HepG2 (cell line): ENCODE data around the gene DCUN1D3. TPM values are rescaled to one million over a fixed set of nuclear protein-coding genes. Genes with fewer than 3 reads are reported as not detected.
A peak's percentile ranks its signal among the peaks of the same experiment; 100 is the strongest.

ENCODE experiments used
- ATM ChIP-seq: fragments of 450-650 bp; IDR thresholded peaks from 2 replicates; pipeline ENCODE4 v1.7.1; 2017; ENCODE audit warnings: mild to moderate bottlenecking, borderline replicate concordance
- CHCHD3 ChIP-seq: sonication (generic); formaldehyde crosslinking; IDR thresholded peaks from 2 replicates; pipeline ENCODE4 v1.8.0; 2022; ENCODE audit warnings: mild to moderate bottlenecking, missing genetic modification reagents, moderate library complexity
- CHD4 ChIP-seq: fragments of 200-600 bp; sonication (generic); IDR thresholded peaks from 2 replicates; pipeline ENCODE4 v1.7.0; 2017; ENCODE audit warnings: mild to moderate bottlenecking, low read length, borderline replicate concordance
- GMEB2 ChIP-seq: IDR thresholded peaks from 2 replicates; pipeline ENCODE4 v1.6.1; 2016; ENCODE audit warnings: missing biosample characterization, missing genetic modification reagents, low read depth
- HOXA3 ChIP-seq: sonication (generic); formaldehyde crosslinking; IDR thresholded peaks from 2 replicates; pipeline ENCODE4 v1.5.0; 2020; ENCODE audit warnings: missing genetic modification reagents
- JDP2 ChIP-seq: sonication (generic); formaldehyde crosslinking; IDR thresholded peaks from 2 replicates; pipeline ENCODE4 v1.8.1; 2022; ENCODE audit warnings: missing genetic modification reagents, borderline replicate concordance
- KAT7 ChIP-seq: IDR thresholded peaks from 2 replicates; pipeline ENCODE4 v1.6.1; 2018; ENCODE audit warnings: borderline replicate concordance, missing compliant biosample characterization
- KLF13 ChIP-seq: sonication (generic); formaldehyde crosslinking; IDR thresholded peaks from 2 replicates; pipeline ENCODE4 v1.4.0; 2020; ENCODE audit warnings: mild to moderate bottlenecking, missing genetic modification reagents
- PAF1 ChIP-seq: IDR thresholded peaks from 2 replicates; pipeline ENCODE4 v1.6.1; 2016; ENCODE audit warnings: missing genetic modification reagents, missing compliant biosample characterization
- SALL1 ChIP-seq: sonication (generic); formaldehyde crosslinking; IDR thresholded peaks from 2 replicates; pipeline ENCODE4 v1.8.0; 2022; ENCODE audit warnings: mild to moderate bottlenecking, missing genetic modification reagents
- SIN3B ChIP-seq: fragments of 150-350 bp; IDR thresholded peaks from 2 replicates; pipeline ENCODE4 v1.6.1; 2014; ENCODE audit warnings: low read length
- ZBTB42 ChIP-seq: sonication (generic); formaldehyde crosslinking; IDR thresholded peaks from 2 replicates; pipeline ENCODE4 v1.5.0; 2020; ENCODE audit warnings: mild to moderate bottlenecking, missing genetic modification reagents
- ZBTB44 ChIP-seq: sonication (generic); formaldehyde crosslinking; IDR thresholded peaks from 2 replicates; pipeline ENCODE4 v1.4.0; 2020; ENCODE audit warnings: missing genetic modification reagents
- ZNF574 ChIP-seq: sonication (generic); formaldehyde crosslinking; IDR thresholded peaks from 2 replicates; pipeline ENCODE4 v1.4.0; 2020; ENCODE audit warnings: missing genetic modification reagents
- ZNF615 ChIP-seq: sonication (generic); formaldehyde crosslinking; IDR thresholded peaks from 2 replicates; pipeline ENCODE4 v1.5.0; 2020; ENCODE audit warnings: mild to moderate bottlenecking, missing genetic modification reagents, borderline replicate concordance
- polyA plus RNA-seq, 8 experiments: library from polyadenylated mRNA; depleted of rRNA in 3 of 8; stranded (reverse) in 7 of 8; unstranded in 1 of 8; fragments of >200 nt; fragmentation: Illumina TruSeq in 4 of 8; extraction: Trizol in 4 of 8; gene quantifications; 2 replicates each; pipeline versions ENCODE4 v1.2.1 to v1.2.3, GENCODE V29; 2011 to 2016; ENCODE audit warnings: low read depth in 4 of 8, missing spikeins in 1 of 8, mixed read lengths in 1 of 8; ENCODE audit not compliant: insufficient read depth in 1 of 8
- total RNA-seq, 5 experiments: library from RNA; depleted of rRNA; stranded (reverse); fragments of >200 nt; fragmentation: Illumina TruSeq; extraction: Trizol; gene quantifications; 2 replicates each; pipeline ENCODE4 v1.2.3, GENCODE V29; 2016; ENCODE audit warnings: low read depth in 1 of 5
- TF ChIP-seq, protein P1 (sequence below): sonication (generic); formaldehyde crosslinking; IDR thresholded peaks from 2 replicates; pipeline ENCODE4 v1.8.1; 2023; ENCODE audit warnings: missing genetic modification reagents, inconsistent platforms, borderline replicate concordance
- TF ChIP-seq, protein P2 (sequence below): sonication (generic); formaldehyde crosslinking; IDR thresholded peaks from 2 replicates; pipeline ENCODE4 v1.4.0; 2020; ENCODE audit warnings: missing genetic modification reagents, borderline replicate concordance

DCUN1D3 gene
- total and polyA plus RNA-seq, 2 of the 13 experiments (the other 11 are each of a cell fraction or from before 2014, with no cell fraction given), result 5.0 to 19.3 TPM

DNA sequence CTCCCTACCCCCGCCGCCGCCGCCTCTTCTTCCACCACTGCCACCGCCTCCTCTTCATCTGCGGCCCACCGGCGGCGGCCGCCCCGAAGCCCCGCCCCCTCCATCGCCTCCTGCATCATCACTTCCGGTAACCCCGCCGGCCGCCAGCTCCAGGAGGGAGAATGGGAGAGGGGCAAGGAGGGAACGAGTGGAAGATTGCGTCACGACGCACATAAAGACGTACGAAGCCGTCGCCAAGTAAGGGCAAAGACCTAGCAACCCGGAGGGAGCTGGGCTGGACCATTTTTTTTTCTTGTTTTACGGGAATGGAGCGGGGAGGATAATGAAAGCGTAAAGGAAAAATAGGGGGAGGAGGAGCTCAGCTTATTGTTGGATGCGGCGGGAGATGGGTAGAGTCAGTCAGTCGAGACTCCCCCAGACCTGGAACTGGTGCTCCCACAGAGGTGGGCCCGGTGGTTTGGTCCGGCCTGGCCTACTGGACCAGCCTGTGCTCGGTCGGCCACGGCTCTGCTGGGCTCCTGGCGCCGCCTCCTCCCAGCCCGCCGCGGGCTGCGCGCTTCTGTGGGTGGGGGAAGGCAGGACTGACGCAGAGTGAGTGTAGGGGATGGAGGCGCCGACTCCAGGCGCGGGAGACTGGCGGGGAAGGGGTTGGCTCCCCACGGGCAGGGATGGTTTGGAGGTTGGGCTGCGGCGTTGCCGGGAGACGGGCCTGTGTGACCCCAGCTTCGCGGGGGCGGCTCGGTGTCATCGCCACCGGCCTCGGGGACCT lies at the start of gene DCUN1D3, which contains the start of gene LYRM1 (continued):
- TF ChIP-seq GMEB2 (peak; percentile 98), PAF1 (CRISPR knock-in tag) (no peak), KAT7 (CRISPR knock-in tag) (peak; percentile 84; the same call in 1 of the 2 replicates), JDP2 (peak; percentile 52; the same call in 1 of the 2 replicates), SIN3B (no peak), CHCHD3 (CRISPR knock-in tag) (peak; percentile 76), ZNF615 (CRISPR knock-in tag) (peak; percentile 96), ZBTB42 (CRISPR knock-in tag) (peak; percentile 77; the same call in 1 of the 2 replicates), KLF13 (no peak), ATM (no peak), SALL1 (CRISPR knock-in tag) (peak; percentile 88), ZBTB44 (CRISPR knock-in tag) (no peak), ZNF574 (CRISPR knock-in tag) (no peak), HOXA3 (CRISPR knock-in tag) (peak; percentile 97), CHD4 (no peak)
- TF ChIP-seq, protein P1, sequence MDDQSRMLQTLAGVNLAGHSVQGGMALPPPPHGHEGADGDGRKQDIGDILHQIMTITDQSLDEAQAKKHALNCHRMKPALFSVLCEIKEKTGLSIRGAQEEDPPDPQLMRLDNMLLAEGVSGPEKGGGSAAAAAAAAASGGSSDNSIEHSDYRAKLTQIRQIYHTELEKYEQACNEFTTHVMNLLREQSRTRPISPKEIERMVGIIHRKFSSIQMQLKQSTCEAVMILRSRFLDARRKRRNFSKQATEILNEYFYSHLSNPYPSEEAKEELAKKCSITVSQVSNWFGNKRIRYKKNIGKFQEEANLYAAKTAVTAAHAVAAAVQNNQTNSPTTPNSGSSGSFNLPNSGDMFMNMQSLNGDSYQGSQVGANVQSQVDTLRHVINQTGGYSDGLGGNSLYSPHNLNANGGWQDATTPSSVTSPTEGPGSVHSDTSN, result no peak; the same call in 1 of the 2 replicates
- TF ChIP-seq, protein P2, sequence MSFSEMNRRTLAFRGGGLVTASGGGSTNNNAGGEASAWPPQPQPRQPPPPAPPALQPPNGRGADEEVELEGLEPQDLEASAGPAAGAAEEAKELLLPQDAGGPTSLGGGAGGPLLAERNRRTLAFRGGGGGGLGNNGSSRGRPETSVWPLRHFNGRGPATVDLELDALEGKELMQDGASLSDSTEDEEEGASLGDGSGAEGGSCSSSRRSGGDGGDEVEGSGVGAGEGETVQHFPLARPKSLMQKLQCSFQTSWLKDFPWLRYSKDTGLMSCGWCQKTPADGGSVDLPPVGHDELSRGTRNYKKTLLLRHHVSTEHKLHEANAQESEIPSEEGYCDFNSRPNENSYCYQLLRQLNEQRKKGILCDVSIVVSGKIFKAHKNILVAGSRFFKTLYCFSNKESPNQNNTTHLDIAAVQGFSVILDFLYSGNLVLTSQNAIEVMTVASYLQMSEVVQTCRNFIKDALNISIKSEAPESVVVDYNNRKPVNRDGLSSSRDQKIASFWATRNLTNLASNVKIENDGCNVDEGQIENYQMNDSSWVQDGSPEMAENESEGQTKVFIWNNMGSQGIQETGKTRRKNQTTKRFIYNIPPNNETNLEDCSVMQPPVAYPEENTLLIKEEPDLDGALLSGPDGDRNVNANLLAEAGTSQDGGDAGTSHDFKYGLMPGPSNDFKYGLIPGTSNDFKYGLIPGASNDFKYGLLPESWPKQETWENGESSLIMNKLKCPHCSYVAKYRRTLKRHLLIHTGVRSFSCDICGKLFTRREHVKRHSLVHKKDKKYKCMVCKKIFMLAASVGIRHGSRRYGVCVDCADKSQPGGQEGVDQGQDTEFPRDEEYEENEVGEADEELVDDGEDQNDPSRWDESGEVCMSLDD, result no peak
